ENCODE results near the gene SPDEF. TPM values are rescaled to one million over a fixed set of nuclear protein-coding genes. Genes with fewer than 3 reads are reported as not detected.
A peak's percentile ranks its signal among the peaks of the same experiment; 100 is the strongest.

SPDEF gene
- total and polyA plus RNA-seq, 2 experiments from 2014 or later: 0.69 TPM; not detected in 1

DNA sequence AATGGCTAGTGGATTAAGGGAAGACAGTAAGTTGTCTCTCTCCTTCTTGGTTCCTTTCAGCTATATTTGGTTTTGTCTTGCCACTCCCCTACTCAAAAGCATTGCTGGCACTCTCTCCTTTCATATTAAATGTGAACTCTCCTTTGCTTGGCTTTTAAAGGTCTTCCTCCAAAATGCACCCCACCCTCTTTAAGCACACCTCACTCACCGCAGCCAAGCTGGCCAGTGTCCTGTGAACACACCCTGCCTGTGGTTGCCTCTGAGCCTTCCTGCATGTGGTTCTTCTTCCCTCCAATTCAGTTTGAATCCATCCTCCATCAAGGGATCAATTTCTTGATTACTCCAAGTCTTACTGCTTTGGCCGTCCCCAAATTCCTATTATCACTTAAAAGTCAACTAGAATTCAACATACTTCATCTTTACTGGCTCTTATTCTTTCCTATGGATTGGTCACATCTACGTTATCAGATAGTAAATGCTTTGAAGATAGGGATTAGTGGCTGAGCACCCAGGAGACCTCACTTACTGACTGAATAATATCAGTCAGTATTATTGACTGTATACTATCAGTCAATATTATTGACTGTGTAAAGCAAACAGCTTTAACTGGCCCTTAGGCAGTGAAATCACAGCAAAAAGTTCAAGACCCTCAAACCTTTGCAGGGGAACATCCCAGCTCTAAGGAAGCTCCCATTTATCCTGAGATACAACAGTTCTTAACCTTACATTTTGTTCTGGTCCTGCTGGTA is 41.6 kb upstream of the SPDEF start:
- Mint-ChIP-seq H3K36me3 (ENCODE audit: low read depth) (no peaks in the 10 kb centered on the region), H3K4me1 (peaks cover 29% of the 10 kb centered on the region)
- ATAC-seq: no peak

More for the DNA sequence above, 41.6 kb upstream of the SPDEF start:
- no peaks in the 10 kb centered on the region for H3K27me3 ChIP-seq (ENCODE audit: insufficient read depth)
- H3K4me3 ChIP-seq: no peak overlapping the region
- Mint-ChIP-seq H3K27ac (no peak overlapping the region), H3K27me3 (ENCODE audit: insufficient read depth, low read depth, poor library complexity) (no peaks in the 10 kb centered on the region), H3K9me3 (no peaks in the 10 kb centered on the region), H3K4me3 (no peak overlapping the region)
- H3F3A ChIP-seq (replicated peaks; ENCODE audit: low read depth): no peaks in the 10 kb centered on the region
- no peak for TF ChIP-seq ETS1 (IDR thresholded peaks at IDR 0.05)
- no peak for TF ChIP-seq EZH2phosphoT487 (IDR thresholded peaks at IDR 0.05; ENCODE audit: unreplicated experiment)
- TF ChIP-seq NANOG (IDR thresholded peaks at IDR 0.05; ENCODE audit: borderline replicate concordance): no peak
- no peak for TF ChIP-seq ZNF462 (CRISPR knock-in tag; IDR thresholded peaks at IDR 0.05)
- no peak for TF ChIP-seq STAT1 (IDR thresholded peaks at IDR 0.05; ENCODE audit: unreplicated experiment)
- no peak for TF ChIP-seq CREB1 (CRISPR knock-in tag; IDR thresholded peaks at IDR 0.05; ENCODE audit: low read depth)
- no peak for TF ChIP-seq ZNF114 (CRISPR knock-in tag; IDR thresholded peaks at IDR 0.05)
- TF ChIP-seq EZH2 (IDR thresholded peaks at IDR 0.05; ENCODE audit: low read depth, unreplicated experiment): no peak
- no peak for TF ChIP-seq CTCF (conservative IDR thresholded peaks at IDR 0.05; ENCODE audit: low read depth in 2 of 2)
- no peak for TF ChIP-seq ZNF331 (CRISPR knock-in tag; IDR thresholded peaks at IDR 0.05; ENCODE audit: low read depth)
- no peak for TF ChIP-seq REST (IDR thresholded peaks at IDR 0.05; ENCODE audit: unreplicated experiment)
- peak overlapping the region; percentile 43; the same call in 1 of the 2 replicates for H3K27ac ChIP-seq (ENCODE audit: low read depth)
- no peak for DNase-seq (ENCODE audit: low spot score)
- H3K9me2 ChIP-seq (ENCODE audit: insufficient read depth): no peaks in the 10 kb centered on the region
- no peak overlapping the region for H3K4me2 ChIP-seq
- H2AFZ ChIP-seq: no peak overlapping the region
- H3K36me3 ChIP-seq (ENCODE audit: insufficient read depth): no peaks in the 10 kb centered on the region
- H3K4me1 ChIP-seq (ENCODE audit: insufficient read depth): peaks cover 36% of the 10 kb centered on the region
- H4K20me1 ChIP-seq (replicated peaks; ENCODE audit: insufficient read depth): peaks cover 24% of the 10 kb centered on the region
- H3K79me2 ChIP-seq (replicated peaks; ENCODE audit: insufficient read depth): peaks cover 81% of the 10 kb centered on the region
